ENCODE measurements around the gene KCNIP1. TPM values are rescaled to one million over a fixed set of nuclear protein-coding genes. Genes with fewer than 3 reads are reported as not detected.

KCNIP1 gene
- polyA plus RNA-seq, 1 of the 3 experiments (the other 2 are of a cell fraction), result 1.3 TPM

DNA sequence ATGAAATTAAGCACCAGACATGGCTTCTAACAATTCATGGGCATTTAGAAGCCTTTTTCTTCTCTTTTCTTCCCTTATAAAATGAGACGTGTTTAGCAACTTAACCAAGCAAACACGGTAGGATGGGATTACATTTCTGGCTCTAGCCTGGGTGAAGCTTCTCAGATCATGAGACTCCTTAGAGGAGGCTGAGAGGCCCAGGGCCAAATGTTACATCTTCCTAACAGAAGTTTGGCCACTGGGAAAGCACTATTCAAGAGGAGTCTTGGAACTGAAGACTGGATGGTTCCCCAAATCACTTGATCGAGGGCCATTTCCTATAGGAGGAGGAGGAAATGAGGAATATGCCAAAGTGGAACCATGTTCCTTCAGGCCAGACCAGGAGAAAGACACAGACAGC is 281.6 kb downstream of the KCNIP1 start:
- Histone ChIP-seq H4K20me1 (ENCODE audit: insufficient read depth) (no peaks in the 10 kb centered on the region), H3F3A (replicated peaks; ENCODE audit: insufficient read depth) (no peaks in the 10 kb centered on the region), H3K4me1 (ENCODE audit: control insufficient read depth in 1 of 2, insufficient read depth in 2 of 2, low read depth in 1 of 2, low read length in 1 of 2) (peaks cover 0 to 32% of the 10 kb centered on the region in 2 experiments; a peak in 1 of 4 replicates), H3K4me3 (ENCODE audit: low read depth in 2 of 2, low read length in 1 of 2) (no peak overlapping the region), H2AFZ (ENCODE audit: low read depth) (no peak overlapping the region), H3K36me3 (replicated peaks in 1 of 2; ENCODE audit: control insufficient read depth in 1 of 2, insufficient read depth in 2 of 2, low read length in 1 of 2) (no peaks in the 10 kb centered on the region), H3K9me3 (no peaks in the 10 kb centered on the region), H3K9me2 (no peaks in the 10 kb centered on the region), H3K4me2 (no peak overlapping the region), H3K27ac (ENCODE audit: low read depth in 2 of 2, low read length in 1 of 2) (no peak overlapping the region), H3K79me2 (ENCODE audit: insufficient read depth) (no peaks in the 10 kb centered on the region), H3K27me3 (ENCODE audit: insufficient read depth) (no peaks in the 10 kb centered on the region), H3K9ac (no peak overlapping the region)
- no peak for DNase-seq
- ChIA-PET POLR2A (no interaction called here), CTCF (interaction anchor here (0.6 to 15.7 kb wide), 3 partner anchors 24 to 147 kb away, joined by 3 to 511 read pairs (median 9); no protein-coding TSS in a partner anchor)
- TF ChIP-seq GATA2 (CRISPR knock-in tag; IDR thresholded peaks at IDR 0.05) (no peak), MEF2A (IDR thresholded peaks at IDR 0.05; ENCODE audit: borderline replicate concordance, low read depth) (no peak), NRF1 (IDR thresholded peaks at IDR 0.05; ENCODE audit: low read depth, low read length) (no peak), POLR2AphosphoS5 (IDR thresholded peaks at IDR 0.05; ENCODE audit: low read depth, low read length) (no peak)
- 63% methylated on average over 3 of the region's 3 CpGs for WGBS (ENCODE audit: low lambda C conversion rate)

Other genes starting within 250 kb of the KCNIP1 start
- not detected in 2 replicates for gene LCP2, start 206.2 kb upstream of the KCNIP1 start, polyA plus RNA-seq (2012; rRNA removed)
- not detected in 2 replicates for gene KCNMB1, start 114.7 kb upstream of the KCNIP1 start, polyA plus RNA-seq (2012; rRNA removed)

All from SK-N-SH (cell line).